Rectal smooth muscle tissue (tissue), 1 donor: ENCODE data around the gene B3GAT1.

Source experiments
- H3K27ac ChIP-seq: one replicate; pipeline ENCODE4 v1.7.0; 2013; ENCODE audit warnings: low read depth, low read length, inconsistent platforms
- H3K27me3 ChIP-seq: one replicate; pipeline ENCODE4 v1.7.0; 2013; ENCODE audit warnings: low read length; ENCODE audit not compliant: control insufficient read depth, insufficient read depth
- H3K36me3 ChIP-seq: one replicate; pipeline ENCODE4 v1.7.0; 2013; ENCODE audit warnings: low read length; ENCODE audit not compliant: control insufficient read depth, insufficient read depth
- H3K4me1 ChIP-seq: one replicate; pipeline ENCODE4 v1.7.0; 2013; ENCODE audit warnings: low read length; ENCODE audit not compliant: control insufficient read depth, insufficient read depth
- H3K4me3 ChIP-seq: one replicate; pipeline ENCODE4 v1.7.0; 2013; ENCODE audit warnings: low read length
- H3K9ac ChIP-seq: one replicate; pipeline ENCODE4 v1.7.0; 2013; ENCODE audit warnings: low read length

Gene B3GAT1

DNA sequence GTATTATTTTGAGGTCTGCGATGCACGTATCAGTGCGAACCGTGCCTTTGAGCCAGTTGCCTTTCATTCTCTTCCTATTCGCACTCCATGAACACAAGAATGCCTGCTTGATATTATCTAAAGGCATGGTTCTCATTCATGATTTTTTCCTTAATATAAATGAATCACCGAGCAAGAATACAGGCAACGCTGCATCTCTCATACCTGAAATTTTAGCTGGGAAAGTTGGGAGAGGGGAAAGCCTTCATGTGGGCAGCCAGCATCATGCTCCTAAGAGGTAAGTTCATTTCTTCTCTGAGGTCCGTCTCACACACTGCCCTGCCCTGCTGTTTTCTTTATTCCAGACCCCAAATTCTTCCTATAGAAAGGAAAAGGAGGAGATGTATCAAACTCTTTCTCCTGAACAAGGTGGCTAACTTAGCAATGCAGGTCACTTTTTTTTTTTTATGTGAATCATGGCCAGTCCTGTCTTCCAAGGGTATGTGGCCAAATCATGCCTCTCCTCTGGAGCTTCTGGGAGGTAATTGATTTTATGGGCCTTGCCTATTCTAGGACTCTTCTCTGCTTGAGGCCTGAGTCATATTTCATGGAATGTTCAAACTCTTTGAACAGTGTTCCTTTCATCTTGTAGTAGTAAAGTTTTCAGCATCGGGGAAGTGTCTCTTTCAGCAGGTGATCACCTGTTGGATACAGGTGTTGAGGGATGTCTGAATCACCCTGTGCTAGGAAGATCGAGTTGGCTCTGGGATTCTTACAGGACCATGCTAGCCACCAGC, 77.1 kb downstream of the B3GAT1 start:
- H3K4me3 ChIP-seq = no peak overlapping the region

GRCh38 chr11:134333946-134334345, 78.1 kb downstream of the B3GAT1 start:
- no peak overlapping the region for H3K9ac ChIP-seq
- no peak overlapping the region for H3K27ac ChIP-seq
- H3K36me3 ChIP-seq = no peaks in the 10 kb centered on the region
- no peak overlapping the region for H3K4me3 ChIP-seq
- H3K4me1 ChIP-seq = peaks cover 5% of the 10 kb centered on the region
- H3K27me3 ChIP-seq = no peaks in the 10 kb centered on the region

More for the DNA sequence above, 77.1 kb downstream of the B3GAT1 start:
- Histone ChIP-seq H3K4me1 (peaks cover 5% of the 10 kb centered on the region), H3K27me3 (no peaks in the 10 kb centered on the region), H3K36me3 (no peaks in the 10 kb centered on the region), H3K27ac (no peak overlapping the region), H3K9ac (no peak overlapping the region)

GRCh38 chr11:134333312-134333711, 78.7 kb downstream of the B3GAT1 start:
- H3K4me1 ChIP-seq = peaks cover 5% of the 10 kb centered on the region
- H3K36me3 ChIP-seq = no peaks in the 10 kb centered on the region
- no peak overlapping the region for H3K9ac ChIP-seq
- no peak overlapping the region for H3K27ac ChIP-seq
- H3K4me3 ChIP-seq = no peak overlapping the region
- H3K27me3 ChIP-seq = no peaks in the 10 kb centered on the region

DNA sequence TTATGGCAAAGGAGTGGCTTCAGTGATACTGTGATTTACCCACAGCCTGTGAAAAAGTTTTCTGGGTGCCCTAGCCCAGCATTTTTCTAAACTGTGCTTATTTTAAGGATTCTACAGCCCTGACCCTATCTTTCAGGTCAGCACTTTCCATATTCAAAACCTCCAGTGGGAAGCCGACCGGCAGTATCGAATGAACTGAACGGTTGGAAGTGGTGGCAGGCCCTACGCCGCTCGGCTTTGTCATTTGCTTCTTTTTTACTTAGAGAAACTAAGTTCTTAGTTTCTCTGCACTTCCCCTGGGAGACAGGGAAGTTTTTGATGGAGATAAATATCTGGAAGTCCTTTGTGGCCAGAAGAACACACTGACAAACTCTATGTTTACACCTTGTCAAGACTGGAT, 79.3 kb downstream of the B3GAT1 start:
- Histone ChIP-seq H3K36me3 (no peaks in the 10 kb centered on the region), H3K4me1 (peaks cover 5% of the 10 kb centered on the region), H3K9ac (no peak overlapping the region), H3K4me3 (no peak overlapping the region), H3K27ac (no peak overlapping the region), H3K27me3 (no peaks in the 10 kb centered on the region)

DNA sequence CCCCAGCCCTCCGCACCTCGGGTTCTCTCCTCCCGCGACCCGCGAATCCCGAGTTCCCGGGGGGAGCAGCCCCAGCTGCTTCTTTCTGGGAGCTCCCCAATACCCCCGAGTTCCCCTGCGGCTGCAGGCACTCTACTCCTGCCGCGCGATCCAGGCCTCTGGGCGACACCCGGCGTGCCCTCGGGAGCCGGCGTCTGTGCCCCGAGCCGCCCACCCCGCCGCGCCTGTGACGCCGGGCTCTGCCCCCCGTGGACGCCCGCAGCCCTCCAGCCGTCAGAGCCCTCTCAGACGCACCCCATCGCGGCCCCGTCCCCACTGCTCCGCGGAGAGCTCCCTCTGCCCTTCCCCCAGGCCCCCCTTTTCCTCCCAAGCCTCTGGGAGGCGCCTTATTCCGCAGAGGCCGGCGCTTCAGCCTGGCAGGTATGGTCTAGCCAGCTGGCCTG, 79.8 kb downstream of the B3GAT1 start:
- no peak overlapping the region for H3K9ac ChIP-seq
- H3K4me3 ChIP-seq = peak overlapping the region; percentile 69
- H3K27ac ChIP-seq = no peak overlapping the region
- peaks cover 5% of the 10 kb centered on the region for H3K4me1 ChIP-seq
- no peaks in the 10 kb centered on the region for H3K27me3 ChIP-seq
- H3K36me3 ChIP-seq = no peaks in the 10 kb centered on the region

GRCh38 chr11:134331354-134332188, 80.5 kb downstream of the B3GAT1 start, which contains the start of gene GLB1L2:
TSS of gene GLB1L2 (plus strand) at chr11:134331988. CDS start at chr11:134332062, 74 bp downstream.
- peaks cover 5% of the 10 kb centered on the region for H3K4me1 ChIP-seq
- no peak within 1 kb of the TSS for H3K9ac ChIP-seq
- peak within 1 kb of the TSS; percentile 69 for H3K4me3 ChIP-seq
- no peaks in the 10 kb centered on the region for H3K36me3 ChIP-seq
- peak within 1 kb of the TSS; percentile 53 for H3K27ac ChIP-seq
- no peaks in the 10 kb centered on the region for H3K27me3 ChIP-seq

DNA sequence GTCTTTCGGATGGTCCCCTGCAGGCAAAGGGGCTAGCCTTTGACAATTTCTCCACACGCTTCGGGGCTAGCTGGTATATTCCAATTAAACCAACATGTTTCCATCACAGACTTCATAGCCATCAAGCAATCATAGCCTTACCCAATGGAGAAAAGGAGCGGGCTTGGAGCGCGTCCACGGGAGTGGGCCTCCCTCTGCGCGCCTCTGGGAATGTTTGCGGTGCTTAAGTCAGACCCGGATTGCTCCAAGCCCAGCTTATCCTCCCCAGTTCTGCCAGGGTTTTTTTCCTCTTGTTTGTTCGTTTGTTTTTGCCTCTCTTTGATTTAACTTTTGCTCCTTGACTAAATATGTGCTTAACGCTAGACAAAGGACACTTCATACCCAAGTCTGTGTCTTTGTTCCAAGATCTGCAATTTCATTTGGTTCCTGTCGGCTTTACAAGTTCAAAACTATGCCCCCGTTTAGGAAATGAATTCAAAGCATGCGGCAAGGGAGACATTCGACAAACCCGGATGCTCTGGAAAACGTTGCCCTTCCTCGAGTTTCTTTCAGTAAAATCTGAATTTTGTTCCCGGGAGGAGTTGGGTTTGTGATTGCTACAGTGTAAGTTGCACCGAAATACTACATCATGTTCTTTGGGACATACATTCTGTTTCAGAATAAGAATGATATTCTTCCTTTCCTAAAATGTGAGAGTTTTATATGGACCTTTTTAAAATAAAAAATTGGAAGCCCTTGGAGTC, 81.3 kb downstream of the B3GAT1 start:
- H3K27ac ChIP-seq = peak overlapping the region; percentile 53
- H3K36me3 ChIP-seq = no peaks in the 10 kb centered on the region
- peak overlapping the region; percentile 53 for H3K4me3 ChIP-seq
- H3K4me1 ChIP-seq = peaks cover 5% of the 10 kb centered on the region
- H3K27me3 ChIP-seq = no peaks in the 10 kb centered on the region
- H3K9ac ChIP-seq = no peak overlapping the region
